Measurements from ENCODE around the gene SLIT1. TPM values are rescaled to one million over a fixed set of nuclear protein-coding genes. Genes with fewer than 3 reads are reported as not detected.

SLIT1 gene
- total and polyA plus RNA-seq, 3 donors from 2014 or later: 1.9 to 4.6 (median 2.5) TPM

GRCh38 chr10:97042716-97043562 lies 142.8 kb downstream of the SLIT1 start:
- H3K9me3 ChIP-seq: no peaks in the 10 kb centered on the region
- H3K4me1 ChIP-seq: peaks cover 2% of the 10 kb centered on the region
- no peaks in the 10 kb centered on the region for H3K36me3 ChIP-seq (ENCODE audit: low read depth, missing control alignments)
- H3K27ac ChIP-seq: no peak overlapping the region
- H3K4me3 ChIP-seq: no peak overlapping the region
- 92 to 99% methylated on average over 27 to 38 of the region's 38 CpGs for WGBS, 2 donors
- no peak for TF ChIP-seq POLR2A (IDR thresholded peaks at IDR 0.05)
- TF ChIP-seq CTCF (IDR thresholded peaks at IDR 0.05): no peak
- no peak for DNase-seq
- intact Hi-C loops (cut with DNase I; ENCODE audit: low total_unique reads): no loop called here
- no peaks in the 10 kb centered on the region for H3K27me3 ChIP-seq

GRCh38 chr10:97042081-97042480 lies 143.7 kb downstream of the SLIT1 start:
- no peak for TF ChIP-seq POLR2A (IDR thresholded peaks at IDR 0.05)
- TF ChIP-seq CTCF (IDR thresholded peaks at IDR 0.05): no peak
- Histone ChIP-seq H3K36me3 (ENCODE audit: low read depth, missing control alignments) (no peaks in the 10 kb centered on the region), H3K9me3 (no peaks in the 10 kb centered on the region), H3K4me1 (peaks cover 8% of the 10 kb centered on the region), H3K27me3 (no peaks in the 10 kb centered on the region), H3K27ac (no peak overlapping the region), H3K4me3 (no peak overlapping the region)
- WGBS, 2 donors: 92% methylated on average over 5 of the region's 5 CpGs
- no peak for DNase-seq
- intact Hi-C loops (cut with DNase I; ENCODE audit: low total_unique reads): no loop called here

- no peak for DNase-seq
- Histone ChIP-seq H3K4me3 (no peak overlapping the region), H3K27ac (no peak overlapping the region), H3K36me3 (ENCODE audit: low read depth, missing control alignments) (no peaks in the 10 kb centered on the region), H3K4me1 (peaks cover 8% of the 10 kb centered on the region), H3K27me3 (no peaks in the 10 kb centered on the region), H3K9me3 (no peaks in the 10 kb centered on the region)
- no peak for TF ChIP-seq POLR2A (IDR thresholded peaks at IDR 0.05)
- no peak for TF ChIP-seq CTCF (IDR thresholded peaks at IDR 0.05)
- 91 to 94% methylated on average over 8 of the region's 8 CpGs for WGBS, 2 donors
- intact Hi-C loops (cut with DNase I; ENCODE audit: low total_unique reads): no loop called here
Observed at GRCh38 chr10:97040706-97041105, 145.1 kb downstream of the SLIT1 start.

GRCh38 chr10:97040248-97040584 lies 145.5 kb downstream of the SLIT1 start:
- Histone ChIP-seq H3K4me3 (no peak overlapping the region), H3K36me3 (ENCODE audit: low read depth, missing control alignments) (no peaks in the 10 kb centered on the region), H3K9me3 (no peaks in the 10 kb centered on the region), H3K27me3 (no peaks in the 10 kb centered on the region), H3K27ac (no peak overlapping the region), H3K4me1 (peaks cover 8% of the 10 kb centered on the region)
- TF ChIP-seq CTCF (IDR thresholded peaks at IDR 0.05) (no peak), POLR2A (IDR thresholded peaks at IDR 0.05) (no peak)
- intact Hi-C loops (cut with DNase I; ENCODE audit: low total_unique reads): no loop called here
- no peak for DNase-seq
- WGBS, 2 donors: 89 to 97% methylated on average over 3 to 9 of the region's 9 CpGs

Measured in testis (tissue), 3 donors.